CD4-positive, alpha-beta T cell treated with Interleukin-12 subunit alpha and Interleukin-12 subunit beta, for 1 hour (primary cell): ENCODE measurements around the gene IGF2BP2.
"Not testable (repeated sequence)": the region's sequence is repeated elsewhere in the genome, so short reads cannot be mapped to it uniquely, and the experiment has no call there.

Experiments
- DNase-seq: peaks from one replicate; pipeline ENCODE4 v3.0.0-alpha.2; 2020

IGF2BP2 gene

DNA sequence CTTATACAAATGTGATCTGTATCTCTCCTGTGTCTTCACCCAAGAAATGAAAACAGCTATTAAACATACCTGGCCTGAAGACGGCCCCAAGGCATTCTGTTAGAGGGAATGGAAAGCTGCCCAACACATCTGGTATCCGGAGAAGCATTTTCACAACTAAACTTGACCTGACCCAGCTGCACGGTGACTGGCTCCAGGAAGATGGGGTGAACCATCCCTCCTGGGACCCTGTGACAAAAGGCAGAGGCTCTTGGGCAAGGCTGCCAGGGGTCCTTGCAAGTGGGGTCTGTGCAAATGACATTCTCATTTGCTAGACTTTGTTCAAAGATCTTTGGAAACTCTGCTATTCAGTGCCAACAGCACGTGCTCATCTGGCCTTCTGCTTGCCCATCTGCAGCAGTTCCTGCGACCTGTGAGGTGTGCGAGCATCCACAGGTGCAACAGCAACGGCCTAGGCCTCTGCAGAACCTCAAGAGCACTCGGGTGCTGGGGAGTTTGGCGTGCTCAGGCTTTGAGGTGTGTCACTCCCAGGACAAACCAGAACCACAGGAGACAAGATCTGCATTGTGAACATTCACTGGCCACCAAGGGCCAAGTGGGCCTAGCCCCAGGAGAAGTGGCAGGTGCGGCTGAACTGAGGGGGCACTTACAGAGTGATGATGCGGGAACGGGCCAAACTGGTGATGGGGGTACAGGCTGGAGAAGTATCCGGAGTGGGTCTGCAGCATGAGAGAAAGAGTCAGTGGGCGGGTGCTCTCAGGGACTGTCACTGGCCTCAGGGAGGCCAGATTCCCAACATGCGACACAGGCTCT lies 166.9 kb downstream of the IGF2BP2 start:
- DNase-seq, result no peak

DNA sequence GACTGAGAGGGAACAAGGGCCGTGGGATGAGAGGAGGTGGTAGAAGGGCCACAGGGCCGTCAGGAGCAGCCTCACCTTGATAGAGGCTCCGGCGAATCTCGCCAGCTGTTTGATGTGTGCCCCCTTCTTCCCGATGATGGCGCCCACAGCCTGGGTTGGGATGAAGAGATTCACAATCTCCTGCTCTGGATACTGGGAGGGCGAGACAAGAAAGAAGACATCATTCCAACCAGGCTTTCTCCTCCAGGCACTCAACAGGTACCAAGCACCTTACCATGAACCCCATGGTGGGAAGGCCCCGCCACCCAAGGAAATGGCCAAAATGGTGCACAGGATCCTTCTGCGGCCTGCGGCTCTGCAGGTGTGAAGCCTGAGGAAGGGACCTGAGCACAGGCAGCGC lies 167.6 kb downstream of the IGF2BP2 start:
- no peak for DNase-seq

DNA sequence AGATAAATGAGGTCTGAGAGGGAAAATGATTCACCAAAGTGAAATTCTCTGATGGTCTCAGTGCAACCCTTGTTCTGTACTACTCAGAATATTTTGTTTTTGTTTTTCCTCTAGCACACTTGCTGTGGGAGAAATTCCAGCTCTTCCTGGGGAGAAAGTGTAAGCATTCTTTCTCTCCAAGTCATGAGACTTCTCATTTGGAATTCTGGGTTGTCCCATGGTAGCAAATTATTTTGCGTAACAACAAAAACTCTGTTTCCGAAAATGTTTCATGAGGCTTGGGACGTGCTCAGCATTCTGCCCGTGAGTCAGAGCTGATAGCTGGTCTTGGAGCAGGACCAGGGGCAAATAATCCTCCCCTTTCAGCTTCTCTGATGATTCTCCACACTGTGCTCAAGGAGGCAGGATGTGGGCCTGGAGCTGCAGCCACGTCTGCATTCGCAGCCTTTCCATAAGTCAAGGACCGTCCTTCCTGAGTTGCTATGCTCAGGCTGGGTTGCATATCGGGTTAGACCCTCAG lies 168.5 kb downstream of the IGF2BP2 start:
- no peak for DNase-seq

DNA sequence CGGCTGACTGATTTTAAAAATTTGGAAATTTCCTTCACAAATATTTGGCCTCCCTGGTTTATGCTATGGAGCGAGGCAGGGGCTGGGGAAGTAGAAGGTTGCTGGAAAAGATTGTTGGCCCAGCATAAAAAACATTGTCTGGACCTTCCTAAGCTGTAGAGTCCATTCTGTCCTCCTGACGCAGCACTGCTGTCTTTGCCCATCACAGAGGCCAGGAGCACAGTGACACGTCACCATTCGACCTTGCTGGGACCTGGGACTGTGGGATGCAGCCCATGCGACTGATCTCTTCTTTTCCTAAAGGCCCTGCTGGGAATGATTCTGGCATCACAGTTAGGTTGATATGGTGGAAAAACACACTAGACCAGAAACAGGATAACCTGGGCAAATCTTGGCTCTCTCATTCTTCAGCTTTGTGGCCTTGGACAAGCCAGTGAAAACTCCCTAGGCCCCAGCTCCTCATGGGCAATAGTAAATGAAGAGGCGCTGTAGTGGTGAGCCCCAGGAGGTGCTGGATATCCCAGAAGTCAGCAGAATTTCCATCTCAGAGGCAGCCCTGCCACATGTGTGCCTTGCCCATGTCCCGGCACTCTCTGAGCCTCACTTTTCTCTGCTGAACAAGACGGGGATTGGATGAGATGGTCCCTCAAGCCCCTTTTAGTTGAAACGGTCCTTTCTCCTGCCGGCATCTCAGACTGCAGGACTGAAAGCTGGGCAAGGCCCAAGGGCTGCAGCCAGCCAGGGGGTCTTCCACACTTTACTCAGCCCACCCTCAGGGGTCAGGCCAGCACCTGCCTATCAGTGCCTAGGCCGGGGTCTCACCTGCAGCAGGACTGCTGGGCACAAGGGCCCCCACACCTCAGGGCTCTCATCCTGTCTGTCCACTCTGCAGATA lies 169.2 kb downstream of the IGF2BP2 start:
- DNase-seq, result no peak

DNA sequence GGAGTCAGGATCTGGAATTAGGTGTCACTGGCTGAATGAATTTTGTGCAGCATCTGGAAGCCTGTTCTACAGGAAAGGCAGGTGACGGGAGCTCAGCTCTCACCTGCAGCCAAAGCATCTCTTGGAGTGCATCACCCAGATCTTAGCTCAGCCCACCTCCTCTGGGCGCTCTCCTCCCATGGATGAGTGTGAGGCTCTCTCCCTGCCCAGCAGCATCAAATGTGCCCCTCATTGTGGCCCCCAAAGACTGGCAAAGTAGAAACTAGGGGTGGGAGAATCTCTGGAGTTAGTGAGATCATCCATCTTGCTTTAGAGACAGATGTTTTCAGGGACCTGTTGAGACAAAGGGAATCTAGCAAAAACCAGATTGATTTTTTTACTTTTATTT lies 170.1 kb downstream of the IGF2BP2 start:
- no peak for DNase-seq

DNA sequence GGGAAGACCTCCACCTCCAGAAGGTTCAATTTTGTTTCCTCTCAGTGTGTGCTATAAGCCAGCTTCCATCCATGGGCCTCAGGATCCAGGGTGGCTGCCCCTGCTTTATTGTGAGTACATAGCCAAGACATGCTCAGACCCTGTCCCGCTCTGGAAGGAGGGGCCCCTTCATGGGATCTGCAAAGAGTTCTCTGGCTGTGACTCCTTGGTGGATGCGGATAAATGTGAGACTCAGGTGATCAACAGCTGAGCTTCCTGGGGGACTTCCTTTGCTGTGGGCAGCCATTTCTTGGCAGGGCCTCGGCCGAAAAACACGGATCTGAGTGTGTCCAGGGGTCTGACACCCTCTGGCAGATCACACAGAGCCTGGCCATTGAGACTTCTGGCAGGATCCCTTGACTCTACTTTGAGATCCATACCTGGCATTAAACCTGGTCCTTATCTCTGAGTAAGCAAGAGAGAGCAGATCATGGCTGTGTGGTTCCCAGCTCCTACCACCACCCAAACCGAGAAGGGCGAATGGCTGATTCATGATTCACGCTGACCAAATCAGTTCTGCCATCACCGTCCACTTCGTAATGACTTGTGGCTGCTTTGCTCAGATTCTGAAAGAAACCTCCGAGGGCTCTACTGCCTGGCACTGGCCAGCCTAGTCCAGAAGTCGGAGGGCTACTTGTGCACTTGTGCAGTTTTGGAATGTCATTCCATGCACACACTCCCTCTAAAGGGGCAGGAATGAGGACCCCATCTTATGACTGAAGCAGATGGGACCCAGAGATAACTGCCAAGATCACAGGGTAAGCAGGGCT lies 170.7 kb downstream of the IGF2BP2 start:
- no peak for DNase-seq

DNA sequence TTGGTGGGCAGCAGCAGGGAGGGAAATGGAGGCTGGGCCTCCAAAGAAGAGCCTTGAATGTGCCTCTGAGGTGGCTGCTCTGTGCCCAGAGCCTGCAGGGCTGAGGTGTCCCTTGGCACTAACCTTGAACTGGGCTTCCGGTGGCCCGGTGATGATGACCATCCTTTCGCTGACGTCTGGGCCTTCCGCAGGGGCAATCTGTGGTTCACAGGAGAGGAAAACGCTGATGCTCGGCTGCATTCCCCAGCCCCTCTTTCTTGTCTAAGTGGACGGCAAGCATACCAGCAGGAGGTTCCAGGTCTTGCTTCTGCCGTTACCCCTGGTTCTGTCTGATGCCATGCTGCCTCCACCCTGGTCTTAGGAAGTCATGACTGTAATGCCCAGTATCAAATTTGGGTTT lies 172.9 kb downstream of the IGF2BP2 start:
- no peak for DNase-seq

DNA sequence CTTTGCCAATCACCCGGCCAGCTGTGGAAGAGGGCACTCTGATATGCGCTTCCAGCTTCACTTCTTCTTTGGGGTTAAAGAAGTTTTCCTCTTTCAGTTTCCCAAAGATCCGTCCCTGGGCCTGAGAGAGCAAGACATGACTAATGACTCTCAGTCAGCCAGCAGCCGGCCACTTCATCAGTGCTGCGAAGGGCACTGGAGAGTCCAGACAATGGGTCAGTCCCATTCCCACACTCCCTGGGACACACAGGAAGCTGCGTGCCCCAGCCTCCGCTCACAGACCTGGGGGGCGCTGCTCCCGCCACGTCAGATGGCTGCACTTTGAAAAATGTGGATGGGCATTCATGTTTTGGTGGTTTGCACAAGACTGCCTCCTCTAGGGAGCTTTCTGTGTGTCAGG lies 175.4 kb downstream of the IGF2BP2 start:
- DNase-seq, result no peak

DNA sequence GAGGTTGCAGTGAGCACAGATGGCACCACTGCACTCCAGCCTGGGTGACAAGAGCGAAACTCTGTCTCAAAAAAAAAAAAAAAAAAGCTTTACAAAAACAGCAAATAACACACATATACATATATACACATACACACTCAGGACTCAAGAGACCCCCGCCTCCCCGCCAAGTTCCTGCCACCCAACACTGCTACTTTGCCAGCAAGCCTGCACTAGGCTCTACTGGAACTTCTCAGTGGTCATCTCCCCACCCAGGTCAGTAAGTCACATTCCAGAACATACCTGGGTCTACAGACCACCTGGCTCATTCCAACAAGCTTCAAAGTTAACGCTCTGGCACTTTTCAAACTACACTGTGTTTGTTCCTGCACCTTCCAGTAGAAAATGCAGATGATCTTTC lies 176.4 kb downstream of the IGF2BP2 start:
- DNase-seq, result no peak

DNA sequence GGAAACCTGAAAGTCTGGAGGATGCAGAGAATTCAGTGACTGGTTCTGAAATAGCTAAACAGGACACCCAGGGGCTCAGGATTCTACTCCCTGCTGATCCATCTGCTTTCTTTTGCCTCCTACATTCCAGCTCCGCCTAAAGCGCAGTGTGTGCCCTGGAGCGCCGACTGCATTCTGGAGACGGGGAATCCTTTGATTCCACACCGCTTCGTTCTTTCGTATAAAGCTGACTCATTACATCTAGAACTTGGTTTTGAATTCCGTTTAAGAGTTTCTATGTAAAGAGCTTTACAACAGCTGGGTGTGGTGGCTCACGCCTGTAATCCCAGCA lies 177.0 kb downstream of the IGF2BP2 start:
- DNase-seq, result no peak

DNA sequence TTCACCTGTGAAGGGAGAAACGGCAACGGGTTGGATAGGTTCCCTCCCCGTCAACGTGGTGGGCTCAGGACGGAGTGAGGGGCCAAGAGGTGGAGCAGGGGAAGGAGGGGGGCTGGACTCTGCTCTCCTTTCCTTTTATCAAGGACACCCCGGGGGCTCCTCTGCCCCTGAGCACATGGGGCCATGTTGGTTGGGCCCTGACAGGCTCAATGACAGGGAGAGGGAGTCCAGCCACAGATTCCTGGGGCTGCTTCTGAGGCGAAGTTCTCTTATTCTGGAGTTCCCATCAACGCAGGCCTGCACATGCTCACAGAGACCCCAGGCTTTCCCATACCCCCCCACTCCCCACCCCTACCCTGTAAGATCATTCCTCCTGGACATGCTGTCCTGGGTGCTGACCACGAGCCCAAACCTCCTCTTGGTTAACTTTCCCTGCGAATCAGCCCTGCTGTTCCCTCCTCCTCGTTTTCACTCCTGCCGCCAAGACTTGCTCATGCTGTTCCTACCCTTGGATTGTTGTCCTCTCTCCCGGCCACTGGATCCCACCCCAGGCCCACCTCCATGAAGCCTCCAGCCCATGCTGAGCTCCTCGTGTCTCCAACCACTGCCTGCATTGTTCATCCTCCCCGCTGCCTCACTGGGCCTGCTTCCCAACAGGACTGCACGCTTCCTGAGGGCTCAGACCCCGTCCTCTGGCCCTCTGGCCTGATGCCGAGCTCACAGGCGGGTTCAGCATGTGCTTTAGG lies 177.5 kb downstream of the IGF2BP2 start:
- no peak for DNase-seq

DNA sequence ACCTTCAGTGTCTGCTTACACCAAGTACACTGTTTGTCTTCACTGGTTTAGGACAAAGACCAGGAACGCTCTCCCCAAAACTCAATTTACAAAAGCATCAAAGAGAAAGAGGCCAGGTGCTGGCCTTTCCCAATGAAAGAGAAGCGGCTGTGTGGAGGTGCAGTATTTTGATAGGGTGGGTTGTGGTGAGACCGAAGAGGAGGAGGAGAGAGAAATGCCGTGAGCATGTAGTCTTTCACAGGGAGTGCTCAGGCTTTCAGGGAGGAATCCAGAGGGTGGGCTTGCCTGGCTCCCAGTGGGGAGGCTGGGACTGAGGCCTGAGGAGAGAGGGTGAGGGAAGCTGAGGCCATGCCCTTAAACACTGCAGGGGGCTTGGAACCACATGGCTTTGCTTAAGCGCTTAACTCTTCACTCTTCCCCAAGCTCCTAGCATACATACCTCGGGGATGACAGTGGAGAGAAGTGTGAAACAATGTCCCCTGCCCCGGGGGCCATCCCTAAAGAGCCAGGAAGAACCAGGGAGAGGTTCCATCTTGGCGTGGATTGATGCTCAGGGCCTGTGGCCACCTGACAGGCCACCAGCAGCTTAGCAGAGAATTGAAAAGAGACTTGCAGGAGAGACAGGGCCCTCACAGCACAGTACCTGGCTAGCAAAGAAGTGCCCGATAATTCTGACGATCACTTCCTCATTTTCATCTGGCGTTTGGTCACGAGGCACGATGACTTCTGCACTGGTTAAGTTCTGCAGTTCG lies 178.3 kb downstream of the IGF2BP2 start:
- no peak for DNase-seq

DNA sequence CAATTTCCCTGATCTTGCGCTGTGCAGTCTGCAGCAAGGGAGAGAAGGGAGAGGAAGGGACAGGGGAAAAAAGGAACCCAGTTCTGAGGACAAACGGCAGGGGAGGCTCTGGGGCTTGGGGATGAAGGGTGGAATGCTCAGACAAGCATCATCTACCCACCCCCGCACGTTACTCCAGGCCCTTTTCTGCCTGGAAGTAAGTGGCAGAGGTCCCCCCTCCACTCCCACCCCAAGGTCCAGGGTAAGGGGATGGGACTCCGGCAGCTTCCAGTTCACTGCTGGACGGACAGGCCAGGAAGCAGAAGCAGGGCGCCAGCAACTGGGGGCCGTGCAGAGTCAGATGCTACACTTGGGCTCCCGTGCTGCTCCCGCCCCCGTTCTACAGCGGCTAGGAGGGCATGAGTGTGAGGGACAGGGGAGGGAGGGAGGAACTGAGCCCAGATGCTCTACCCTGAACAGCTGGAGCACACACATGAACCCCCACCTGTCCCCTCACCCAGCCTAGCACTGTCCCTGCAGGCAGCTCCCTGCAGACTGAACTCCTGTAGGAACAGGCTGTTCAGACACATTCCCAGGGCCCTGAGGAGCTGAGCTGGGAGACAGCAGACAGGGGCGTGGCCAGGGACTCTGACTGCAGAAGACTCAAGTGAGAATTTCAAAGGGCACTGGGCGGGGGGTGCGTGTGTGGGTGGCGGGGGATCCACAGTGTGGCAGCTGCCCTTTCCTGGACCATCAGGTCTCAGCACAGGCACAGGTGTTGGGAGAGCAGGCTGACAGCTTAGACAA lies 179.1 kb downstream of the IGF2BP2 start:
- no peak for DNase-seq

DNA sequence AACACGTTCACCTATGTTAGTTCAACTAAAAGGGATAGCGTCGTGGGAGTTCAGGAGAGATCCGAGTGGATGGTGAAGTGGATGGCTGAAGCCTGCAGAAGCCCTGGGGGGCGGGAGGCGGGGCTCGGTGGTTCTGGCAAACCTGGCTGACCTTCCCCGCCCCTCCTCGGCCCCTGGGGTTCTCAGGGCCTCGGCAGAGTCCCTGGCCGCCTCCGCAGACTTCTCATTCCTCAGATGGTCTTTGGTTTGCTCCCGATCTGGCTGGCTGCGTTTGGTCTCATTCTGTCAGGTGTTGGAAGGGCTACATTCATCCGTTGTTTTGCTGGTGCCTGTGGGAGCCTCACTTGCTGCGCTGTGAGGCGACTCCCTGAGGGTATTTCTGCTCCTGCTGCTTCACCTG lies 179.7 kb downstream of the IGF2BP2 start:
- DNase-seq, result not testable (repeated sequence)

DNA sequence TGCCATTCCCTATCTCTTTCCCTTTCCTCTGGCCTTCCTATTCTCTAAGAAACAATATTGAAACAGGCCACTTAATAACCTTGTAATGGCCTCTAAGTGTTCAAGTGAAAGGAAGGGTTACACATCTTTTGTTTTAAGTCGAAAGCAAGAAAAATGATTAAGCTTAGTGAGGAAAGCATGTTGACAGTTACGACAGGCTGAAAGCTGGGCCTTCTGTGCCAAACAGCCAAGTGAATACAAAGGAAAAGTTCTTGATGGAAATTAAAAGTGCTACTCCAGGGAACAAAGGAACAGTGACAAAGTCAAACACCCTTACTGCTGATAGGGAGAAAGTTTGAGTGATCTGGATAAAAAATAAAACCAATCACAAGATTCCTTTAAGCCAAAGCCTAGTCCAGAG lies 184.5 kb downstream of the IGF2BP2 start:
- no peak for DNase-seq

DNA sequence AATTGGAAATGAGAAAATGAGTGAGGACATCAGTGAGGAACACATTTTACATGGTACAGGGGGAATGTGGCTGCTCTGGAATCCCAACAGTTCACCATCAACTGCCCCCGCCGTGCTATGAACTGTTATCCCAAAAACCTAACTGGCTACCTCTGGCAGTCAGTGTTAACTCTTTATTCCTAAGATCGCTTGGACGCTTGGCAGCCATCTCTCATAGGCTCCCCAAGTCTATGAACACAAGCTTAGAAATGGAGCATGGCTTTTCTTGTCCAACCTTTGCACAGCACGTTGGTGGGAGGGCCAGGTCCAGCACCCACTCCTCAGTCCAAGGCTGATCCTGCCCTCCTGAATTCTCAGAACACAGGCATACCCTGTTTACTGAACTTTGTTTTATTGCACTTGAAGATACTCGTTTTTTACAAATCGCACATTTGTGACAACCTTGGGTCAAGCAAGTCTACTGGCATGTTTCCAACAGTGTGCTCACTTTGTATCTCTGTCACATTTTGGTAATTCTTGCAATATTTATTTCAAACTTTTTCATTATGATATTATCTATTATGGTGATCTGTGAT lies 185.1 kb downstream of the IGF2BP2 start:
- DNase-seq, result no peak

DNA sequence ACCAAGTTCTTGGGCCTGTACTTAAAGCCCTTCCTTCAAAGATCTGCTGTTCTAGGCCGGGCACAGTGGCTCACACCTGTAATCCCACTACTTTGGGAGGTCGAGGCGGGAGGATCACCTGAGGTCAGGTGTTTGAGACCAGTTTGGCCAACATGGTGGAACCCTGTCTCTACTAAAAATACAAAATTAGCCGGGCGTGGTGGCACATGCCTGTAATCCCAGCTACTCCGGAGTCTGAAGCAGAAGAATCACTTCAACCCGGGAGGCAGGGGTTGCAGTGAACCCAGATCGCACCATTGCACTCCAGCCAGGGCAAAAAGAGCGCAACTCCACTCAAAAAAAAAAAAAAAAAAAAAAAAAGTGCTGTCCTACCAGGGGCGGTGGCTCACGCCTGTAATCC lies 186.2 kb downstream of the IGF2BP2 start:
- DNase-seq, result not testable (repeated sequence)

DNA sequence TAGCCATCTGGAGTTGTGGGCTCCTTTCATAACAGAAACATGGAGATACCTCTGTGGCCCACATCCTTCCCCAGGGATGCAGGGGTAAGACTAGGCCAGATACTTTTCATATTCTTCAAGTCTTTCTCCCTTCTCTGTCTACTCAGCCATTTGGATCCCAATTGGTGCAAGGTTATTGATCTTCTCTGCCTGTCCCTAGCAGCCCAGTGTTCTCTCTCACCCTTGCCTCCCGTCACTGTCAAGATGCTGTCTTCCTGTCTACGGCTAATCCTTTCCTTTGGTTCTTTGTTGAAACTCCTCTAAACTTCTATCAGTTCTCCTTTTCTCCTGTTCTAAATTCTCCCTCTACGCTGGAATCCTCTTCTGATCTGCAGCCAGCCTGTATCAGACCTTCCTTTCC lies 187.5 kb downstream of the IGF2BP2 start:
- no peak for DNase-seq

DNA sequence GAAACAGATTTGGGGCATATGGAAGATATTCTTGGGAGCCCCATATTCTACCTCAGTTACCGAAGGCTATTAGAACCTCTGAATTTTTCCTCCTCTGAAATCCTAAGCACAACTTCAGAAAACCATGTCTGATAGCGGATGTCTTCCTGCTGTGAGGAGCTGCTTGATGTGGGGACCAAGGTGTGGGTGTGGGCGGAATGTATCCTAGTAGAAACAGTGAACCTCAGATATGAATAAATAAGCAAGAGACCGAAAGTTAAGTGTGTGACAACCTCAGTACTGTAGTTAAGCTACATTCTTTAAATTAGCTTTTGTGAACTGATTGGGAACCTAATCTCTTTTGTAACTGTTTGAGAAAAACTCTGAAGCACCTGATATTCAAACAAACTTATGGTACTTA lies 191.8 kb downstream of the IGF2BP2 start:
- no peak for DNase-seq

DNA sequence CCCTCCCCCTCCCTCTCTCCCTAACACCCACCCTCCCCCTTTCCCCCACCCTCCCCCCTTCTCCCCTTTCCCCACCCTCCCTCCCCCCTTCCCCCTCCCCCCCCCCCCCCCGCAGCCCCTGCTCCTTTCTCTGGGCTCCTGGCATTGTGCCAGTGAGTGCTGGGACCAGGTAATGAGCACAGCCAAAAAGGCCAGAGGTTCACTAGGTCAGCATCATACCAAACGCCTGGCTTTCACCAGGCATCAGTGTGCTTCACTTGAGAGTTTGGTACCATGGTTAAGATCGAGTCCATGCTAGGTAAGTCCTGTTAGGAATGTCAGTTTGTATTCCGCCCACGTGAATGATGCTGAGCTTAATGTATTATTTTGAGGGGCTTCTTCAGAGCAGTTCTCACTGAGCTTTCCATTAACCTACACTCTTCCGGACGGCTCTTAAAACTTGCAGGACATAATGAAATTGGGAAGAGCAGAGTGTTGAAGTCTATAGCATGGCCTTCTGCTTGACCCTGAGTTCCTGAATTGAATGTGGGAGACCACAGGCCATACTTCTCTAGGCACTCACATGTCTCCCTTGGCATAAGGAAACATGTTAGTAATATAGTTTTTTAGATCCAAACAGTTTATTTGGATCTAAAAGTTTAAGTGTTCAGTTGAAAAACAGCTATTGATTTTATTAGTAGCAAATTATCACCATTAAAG lies 193.2 kb downstream of the IGF2BP2 start:
- DNase-seq, result no peak
